Prostate gland (tissue), 2 donors: ENCODE results near the gene SNAP29.
"Not testable (repeated sequence)": the region's sequence is repeated elsewhere in the genome, so short reads cannot be mapped to it uniquely, and the experiment has no call there.

ENCODE experiments used
- CTCF ChIP-seq, 4 experiments: fragments of 200-600 bp in 2 of 4; fragments of 450-650 bp in 2 of 4; sonication (generic) in 2 of 4; IDR thresholded peaks; 1 replicate in 3 of 4; 2 replicates in 1 of 4; pipeline ENCODE4 v1.5.1; 2016 to 2019; ENCODE audit warnings: antibody characterized with exemption in 4 of 4, mild to moderate bottlenecking in 2 of 4, moderate library complexity in 2 of 4
- POLR2A ChIP-seq: fragments of 450-650 bp; IDR thresholded peaks from one replicate; pipeline ENCODE4 v1.6.1; 2016; ENCODE audit warnings: antibody characterized with exemption, mild to moderate bottlenecking
- POLR2AphosphoS5 ChIP-seq: sonication (generic); formaldehyde crosslinking; IDR thresholded peaks from one replicate; pipeline ENCODE4 v1.6.1; 2017; ENCODE audit warnings: antibody characterized with exemption

GRCh38 chr22:20821717-20822239 is 37.0 kb upstream of the SNAP29 start:
- not testable (repeated sequence) for TF ChIP-seq CTCF (IDR thresholded peaks at IDR 0.05); POLR2AphosphoS5; POLR2A
